GM23338 (cell line): ENCODE data around the gene MTHFSD. TPM values are rescaled to one million over a fixed set of nuclear protein-coding genes. Genes with fewer than 3 reads are reported as not detected.
A peak's percentile ranks its signal among the peaks of the same experiment; 100 is the strongest.

Source experiments
- ATAC-seq: fragments of 200-7000 bp; cut with Tn5 transposase; 3 replicates; pipeline ENCODE4 v1.9.1; 2020
- DNase-seq: peaks from one replicate; pipeline ENCODE4 v3.0.0-alpha.2; 2015; ENCODE audit warnings: low spot score
- H2AFZ ChIP-seq: fragments of 200-600 bp; sonication (generic); 2 replicates; pipeline ENCODE4 v1.8.0; 2016; ENCODE audit warnings: antibody characterized with exemption, mild to moderate bottlenecking, moderate library complexity
- H3F3A ChIP-seq: fragments of 200-600 bp; sonication (generic); replicated peaks from 2 replicates; pipeline ENCODE4 v1.8.0; 2017; ENCODE audit warnings: antibody characterized with exemption, mixed run types, low read depth
- H3K27ac ChIP-seq: fragments of 200-600 bp; sonication (generic); 2 replicates; pipeline ENCODE4 v1.6.1; 2016; ENCODE audit warnings: low read depth
- H3K27me3 ChIP-seq: fragments of 200-600 bp; sonication (generic); 2 replicates; pipeline ENCODE4 v1.8.0; 2016; ENCODE audit warnings: mild to moderate bottlenecking, mixed run types, moderate library complexity; ENCODE audit not compliant: insufficient read depth
- H3K36me3 ChIP-seq: fragments of 200-600 bp; sonication (generic); 2 replicates; pipeline ENCODE4 v1.8.0; 2016; ENCODE audit warnings: mild to moderate bottlenecking; ENCODE audit not compliant: insufficient read depth
- H3K4me1 ChIP-seq: fragments of 200-600 bp; sonication (generic); 2 replicates; pipeline ENCODE4 v1.8.0; 2016; ENCODE audit warnings: mild to moderate bottlenecking, moderate library complexity; ENCODE audit not compliant: insufficient read depth
- H3K4me2 ChIP-seq: fragments of 200-600 bp; sonication (generic); 2 replicates; pipeline ENCODE4 v1.7.1; 2017; ENCODE audit warnings: mixed run types
- H3K4me3 ChIP-seq: fragments of 200-600 bp; sonication (generic); 2 replicates; pipeline ENCODE4 v1.6.1; 2016; ENCODE audit warnings: mixed run types
- H3K79me2 ChIP-seq: fragments of 200-600 bp; sonication (generic); replicated peaks from 2 replicates; pipeline ENCODE4 v1.8.0; 2017; ENCODE audit warnings: mild to moderate bottlenecking; ENCODE audit not compliant: insufficient read depth
- H3K9me2 ChIP-seq: fragments of 200-600 bp; sonication (generic); 2 replicates; pipeline ENCODE4 v1.8.0; 2017; ENCODE audit not compliant: insufficient read depth
- H4K20me1 ChIP-seq: fragments of 200-600 bp; sonication (generic); replicated peaks from 2 replicates; pipeline ENCODE4 v1.8.0; 2017; ENCODE audit warnings: mild to moderate bottlenecking; ENCODE audit not compliant: insufficient read depth
- H3K27ac Mint-ChIP-seq: 2 replicates; pipeline ENCODE4 v1.8.0; 2020; ENCODE audit warnings: inconsistent platforms, mild to moderate bottlenecking, moderate library complexity, mixed read lengths
- H3K27me3 Mint-ChIP-seq: 3 replicates; pipeline ENCODE4 v1.8.0; 2022; ENCODE audit warnings: low read depth, mild to moderate bottlenecking, moderate library complexity, mixed read lengths, inconsistent platforms; ENCODE audit not compliant: insufficient read depth, poor library complexity
- H3K36me3 Mint-ChIP-seq: 3 replicates; pipeline ENCODE4 v1.8.0; 2021; ENCODE audit warnings: low read depth, mild to moderate bottlenecking, inconsistent platforms, moderate library complexity, mixed read lengths
- H3K4me1 Mint-ChIP-seq: 3 replicates; pipeline ENCODE4 v1.8.0; 2020; ENCODE audit warnings: mild to moderate bottlenecking, inconsistent platforms, mixed read lengths
- H3K4me3 Mint-ChIP-seq: 3 replicates; pipeline ENCODE4 v1.8.0; 2021; ENCODE audit warnings: moderate library complexity, mild to moderate bottlenecking, inconsistent platforms, mixed read lengths
- H3K9me3 Mint-ChIP-seq: 3 replicates; pipeline ENCODE4 v1.8.0; 2020; ENCODE audit warnings: moderate library complexity, mild to moderate bottlenecking, inconsistent platforms, mixed read lengths
- EZH2 ChIP-seq: fragments of 200-600 bp; sonication (generic); IDR thresholded peaks from one replicate; pipeline ENCODE4 v1.8.0; 2017; ENCODE audit warnings: antibody characterized with exemption, mild to moderate bottlenecking, low read depth; ENCODE audit not compliant: unreplicated experiment
- EZH2phosphoT487 ChIP-seq: fragments of 200-600 bp; sonication (generic); IDR thresholded peaks from one replicate; pipeline ENCODE4 v1.8.1; 2018; ENCODE audit warnings: antibody characterized with exemption; ENCODE audit not compliant: unreplicated experiment
- polyA plus RNA-seq: library from polyadenylated mRNA; unstranded; fragments of >200 nt; fragmentation: Nextera tagmentation; extraction: Ambion mirVana; gene quantifications from 2 replicates; pipeline ENCODE4 v1.2.1, GENCODE V29; 2016
- total RNA-seq: library from RNA; depleted of rRNA; stranded (reverse); fragments of >200 nt; shearing (Covaris generic); gene quantifications from 2 replicates; pipeline ENCODE4 v1.2.3, GENCODE V29; 2014
- TF ChIP-seq, protein P1 (sequence below): fragments of 250-450 bp; sonication (Bioruptor Pico); IDR thresholded peaks from 2 replicates; pipeline ENCODE4 v1.5.0; 2020; ENCODE audit warnings: mild to moderate bottlenecking, moderate library complexity
- TF ChIP-seq, protein P2 (sequence below), 2 experiments: fragments of 200-600 bp in 1 of 2; sonication (generic) in 1 of 2; conservative IDR thresholded peaks; 2 replicates each; pipeline versions ENCODE4 v1.5.1 to v1.6.1; 2016 to 2017; ENCODE audit warnings: antibody characterized with exemption in 2 of 2, low read depth in 2 of 2, mild to moderate bottlenecking in 2 of 2, moderate library complexity in 1 of 2

MTHFSD gene
- total and polyA plus RNA-seq, 2 experiments from 2014 or later: 7.2 to 8.1 TPM

DNA sequence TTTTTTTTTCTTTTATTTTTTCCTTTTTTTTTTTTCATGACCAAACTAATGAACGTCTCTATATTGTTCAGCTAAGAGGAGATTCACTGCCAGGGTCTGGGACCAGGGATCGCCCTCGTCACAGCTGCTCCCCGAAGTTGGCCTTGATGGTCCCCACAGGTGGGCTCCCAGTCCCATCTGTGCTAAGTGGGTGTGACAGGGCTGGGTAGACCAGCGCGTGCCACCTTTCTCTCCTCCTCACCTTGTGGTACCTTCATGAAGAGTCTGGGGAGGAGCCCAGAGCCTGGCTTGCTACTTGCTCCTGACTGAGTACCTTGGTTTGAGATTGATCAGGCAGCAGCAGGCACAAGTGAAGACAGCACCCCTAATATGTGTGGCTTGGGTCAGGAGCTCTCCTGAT lies 51.2 kb downstream of the MTHFSD start (continued):
- TF ChIP-seq, protein P1, sequence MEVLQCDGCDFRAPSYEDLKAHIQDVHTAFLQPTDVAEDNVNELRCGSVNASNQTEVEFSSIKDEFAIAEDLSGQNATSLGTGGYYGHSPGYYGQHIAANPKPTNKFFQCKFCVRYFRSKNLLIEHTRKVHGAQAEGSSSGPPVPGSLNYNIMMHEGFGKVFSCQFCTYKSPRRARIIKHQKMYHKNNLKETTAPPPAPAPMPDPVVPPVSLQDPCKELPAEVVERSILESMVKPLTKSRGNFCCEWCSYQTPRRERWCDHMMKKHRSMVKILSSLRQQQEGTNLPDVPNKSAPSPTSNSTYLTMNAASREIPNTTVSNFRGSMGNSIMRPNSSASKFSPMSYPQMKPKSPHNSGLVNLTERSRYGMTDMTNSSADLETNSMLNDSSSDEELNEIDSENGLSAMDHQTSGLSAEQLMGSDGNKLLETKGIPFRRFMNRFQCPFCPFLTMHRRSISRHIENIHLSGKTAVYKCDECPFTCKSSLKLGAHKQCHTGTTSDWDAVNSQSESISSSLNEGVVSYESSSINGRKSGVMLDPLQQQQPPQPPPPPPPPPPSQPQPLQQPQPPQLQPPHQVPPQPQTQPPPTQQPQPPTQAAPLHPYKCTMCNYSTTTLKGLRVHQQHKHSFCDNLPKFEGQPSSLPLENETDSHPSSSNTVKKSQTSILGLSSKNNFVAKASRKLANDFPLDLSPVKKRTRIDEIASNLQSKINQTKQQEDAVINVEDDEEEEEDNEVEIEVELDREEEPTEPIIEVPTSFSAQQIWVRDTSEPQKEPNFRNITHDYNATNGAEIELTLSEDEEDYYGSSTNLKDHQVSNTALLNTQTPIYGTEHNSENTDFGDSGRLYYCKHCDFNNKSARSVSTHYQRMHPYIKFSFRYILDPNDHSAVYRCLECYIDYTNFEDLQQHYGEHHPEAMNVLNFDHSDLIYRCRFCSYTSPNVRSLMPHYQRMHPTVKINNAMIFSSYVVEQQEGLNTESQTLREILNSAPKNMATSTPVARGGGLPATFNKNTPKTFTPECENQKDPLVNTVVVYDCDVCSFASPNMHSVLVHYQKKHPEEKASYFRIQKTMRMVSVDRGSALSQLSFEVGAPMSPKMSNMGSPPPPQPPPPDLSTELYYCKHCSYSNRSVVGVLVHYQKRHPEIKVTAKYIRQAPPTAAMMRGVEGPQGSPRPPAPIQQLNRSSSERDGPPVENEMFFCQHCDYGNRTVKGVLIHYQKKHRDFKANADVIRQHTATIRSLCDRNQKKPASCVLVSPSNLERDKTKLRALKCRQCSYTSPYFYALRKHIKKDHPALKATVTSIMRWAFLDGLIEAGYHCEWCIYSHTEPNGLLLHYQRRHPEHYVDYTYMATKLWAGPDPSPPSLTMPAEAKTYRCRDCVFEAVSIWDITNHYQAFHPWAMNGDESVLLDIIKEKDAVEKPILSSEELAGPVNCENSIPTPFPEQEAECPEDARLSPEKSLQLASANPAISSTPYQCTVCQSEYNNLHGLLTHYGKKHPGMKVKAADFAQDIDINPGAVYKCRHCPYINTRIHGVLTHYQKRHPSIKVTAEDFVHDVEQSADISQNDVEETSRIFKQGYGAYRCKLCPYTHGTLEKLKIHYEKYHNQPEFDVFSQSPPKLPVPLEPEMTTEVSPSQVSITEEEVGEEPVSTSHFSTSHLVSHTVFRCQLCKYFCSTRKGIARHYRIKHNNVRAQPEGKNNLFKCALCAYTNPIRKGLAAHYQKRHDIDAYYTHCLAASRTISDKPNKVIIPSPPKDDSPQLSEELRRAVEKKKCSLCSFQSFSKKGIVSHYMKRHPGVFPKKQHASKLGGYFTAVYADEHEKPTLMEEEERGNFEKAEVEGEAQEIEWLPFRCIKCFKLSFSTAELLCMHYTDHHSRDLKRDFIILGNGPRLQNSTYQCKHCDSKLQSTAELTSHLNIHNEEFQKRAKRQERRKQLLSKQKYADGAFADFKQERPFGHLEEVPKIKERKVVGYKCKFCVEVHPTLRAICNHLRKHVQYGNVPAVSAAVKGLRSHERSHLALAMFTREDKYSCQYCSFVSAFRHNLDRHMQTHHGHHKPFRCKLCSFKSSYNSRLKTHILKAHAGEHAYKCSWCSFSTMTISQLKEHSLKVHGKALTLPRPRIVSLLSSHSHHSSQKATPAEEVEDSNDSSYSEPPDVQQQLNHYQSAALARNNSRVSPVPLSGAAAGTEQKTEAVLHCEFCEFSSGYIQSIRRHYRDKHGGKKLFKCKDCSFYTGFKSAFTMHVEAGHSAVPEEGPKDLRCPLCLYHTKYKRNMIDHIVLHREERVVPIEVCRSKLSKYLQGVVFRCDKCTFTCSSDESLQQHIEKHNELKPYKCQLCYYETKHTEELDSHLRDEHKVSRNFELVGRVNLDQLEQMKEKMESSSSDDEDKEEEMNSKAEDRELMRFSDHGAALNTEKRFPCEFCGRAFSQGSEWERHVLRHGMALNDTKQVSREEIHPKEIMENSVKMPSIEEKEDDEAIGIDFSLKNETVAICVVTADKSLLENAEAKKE (CRISPR knock-in tag): no peak

DNA sequence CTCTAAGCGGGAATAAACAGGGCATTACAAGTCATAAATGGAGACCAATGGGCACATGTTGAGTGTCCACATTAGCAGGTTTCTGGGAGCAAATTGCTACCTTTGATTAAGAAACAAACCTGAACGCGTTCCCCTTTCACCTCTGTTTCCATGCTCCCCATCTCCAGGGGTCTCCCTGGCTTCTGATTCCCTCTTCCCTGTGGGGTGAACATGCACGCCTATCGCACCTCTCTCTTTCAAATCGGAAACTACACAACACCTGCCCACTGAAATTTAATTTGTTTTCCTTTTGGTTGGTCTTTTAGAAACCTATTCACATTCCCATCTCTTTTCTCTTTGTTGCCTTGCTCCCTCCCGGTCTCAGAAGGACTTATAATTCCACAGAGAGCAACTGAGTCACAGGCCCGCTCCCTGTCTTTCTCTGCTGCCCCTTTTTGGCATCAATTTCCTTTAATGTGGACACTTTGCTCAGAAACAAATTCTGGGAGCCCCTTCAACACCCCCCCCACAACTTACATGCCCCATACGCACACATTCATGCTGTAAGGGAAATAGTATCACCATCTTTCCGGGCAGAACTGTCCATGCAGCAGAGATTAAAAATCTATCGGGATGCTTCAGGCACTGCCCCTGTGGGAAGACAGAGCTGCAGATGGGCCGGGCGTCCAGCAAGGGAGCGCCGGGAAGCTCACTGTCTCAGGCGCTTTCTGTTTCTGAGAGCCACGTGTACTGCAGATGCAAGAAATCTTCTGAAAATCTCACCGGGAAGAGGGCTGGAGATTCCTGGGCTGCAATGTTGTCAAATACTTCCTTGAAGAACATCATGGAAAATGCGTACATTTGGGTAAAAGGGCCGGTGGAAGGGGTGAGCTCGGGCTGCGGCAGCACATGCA lies 51.9 kb downstream of the MTHFSD start:
- H3K36me3 ChIP-seq: no peaks in the 10 kb centered on the region
- peaks cover 46% of the 10 kb centered on the region for H3K4me1 Mint-ChIP-seq
- H3K27ac ChIP-seq: no peak overlapping the region
- peaks cover 29% of the 10 kb centered on the region; the same call in 1 of the 2 replicates for H3F3A ChIP-seq
- ATAC-seq (no peak), DNase-seq (no peak)
- H3K4me3 ChIP-seq: no peak overlapping the region
- H3K36me3 Mint-ChIP-seq: no peaks in the 10 kb centered on the region; the same call in 2 of the 3 replicates
- no peaks in the 10 kb centered on the region for H3K79me2 ChIP-seq
- peaks cover 99% of the 10 kb centered on the region for H3K27me3 Mint-ChIP-seq
- no peak overlapping the region for H2AFZ ChIP-seq
- no peak overlapping the region for H3K4me2 ChIP-seq
- H3K9me3 Mint-ChIP-seq: peaks cover 11% of the 10 kb centered on the region; the same call in 2 of the 3 replicates
- peaks cover 43% of the 10 kb centered on the region for H4K20me1 ChIP-seq
- H3K9me2 ChIP-seq: no peaks in the 10 kb centered on the region
- no peak overlapping the region for H3K4me3 Mint-ChIP-seq
- TF ChIP-seq EZH2phosphoT487 (peak; percentile 72), EZH2 (peak; percentile 73)
- TF ChIP-seq, protein P2, sequence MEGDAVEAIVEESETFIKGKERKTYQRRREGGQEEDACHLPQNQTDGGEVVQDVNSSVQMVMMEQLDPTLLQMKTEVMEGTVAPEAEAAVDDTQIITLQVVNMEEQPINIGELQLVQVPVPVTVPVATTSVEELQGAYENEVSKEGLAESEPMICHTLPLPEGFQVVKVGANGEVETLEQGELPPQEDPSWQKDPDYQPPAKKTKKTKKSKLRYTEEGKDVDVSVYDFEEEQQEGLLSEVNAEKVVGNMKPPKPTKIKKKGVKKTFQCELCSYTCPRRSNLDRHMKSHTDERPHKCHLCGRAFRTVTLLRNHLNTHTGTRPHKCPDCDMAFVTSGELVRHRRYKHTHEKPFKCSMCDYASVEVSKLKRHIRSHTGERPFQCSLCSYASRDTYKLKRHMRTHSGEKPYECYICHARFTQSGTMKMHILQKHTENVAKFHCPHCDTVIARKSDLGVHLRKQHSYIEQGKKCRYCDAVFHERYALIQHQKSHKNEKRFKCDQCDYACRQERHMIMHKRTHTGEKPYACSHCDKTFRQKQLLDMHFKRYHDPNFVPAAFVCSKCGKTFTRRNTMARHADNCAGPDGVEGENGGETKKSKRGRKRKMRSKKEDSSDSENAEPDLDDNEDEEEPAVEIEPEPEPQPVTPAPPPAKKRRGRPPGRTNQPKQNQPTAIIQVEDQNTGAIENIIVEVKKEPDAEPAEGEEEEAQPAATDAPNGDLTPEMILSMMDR (conservative IDR thresholded peaks at IDR 0.05; ENCODE audit: low read depth in 2 of 2): no peak
- TF ChIP-seq, protein P1 (CRISPR knock-in tag): no peak
- no peak overlapping the region for H3K27ac Mint-ChIP-seq
- H3K27me3 ChIP-seq: peaks cover 100% of the 10 kb centered on the region
- peaks cover 50% of the 10 kb centered on the region for H3K4me1 ChIP-seq
